Gastroesophageal sphincter (tissue), 3 donors: ENCODE data around the gene DNAI1.

Experiments used
- CTCF ChIP-seq, 4 experiments: fragments of 200-600 bp in 2 of 4; fragments of 450-650 bp in 2 of 4; sonication (generic) in 1 of 4; IDR thresholded peaks; one replicate each; pipeline ENCODE4 v1.5.1; 2017 to 2019; ENCODE audit warnings: antibody characterized with exemption in 4 of 4, mild to moderate bottlenecking in 2 of 4, moderate library complexity in 2 of 4
- POLR2A ChIP-seq, 2 donors: fragments of 450-650 bp; IDR thresholded peaks; one replicate each; pipeline ENCODE4 v1.6.1; 2017; ENCODE audit warnings: antibody characterized with exemption in 2 of 2, mild to moderate bottlenecking in 2 of 2, moderate library complexity in 1 of 2
- POLR2AphosphoS5 ChIP-seq: sonication (generic); formaldehyde crosslinking; IDR thresholded peaks from one replicate; pipeline ENCODE4 v1.6.1; 2017; ENCODE audit warnings: antibody characterized with exemption

DNA sequence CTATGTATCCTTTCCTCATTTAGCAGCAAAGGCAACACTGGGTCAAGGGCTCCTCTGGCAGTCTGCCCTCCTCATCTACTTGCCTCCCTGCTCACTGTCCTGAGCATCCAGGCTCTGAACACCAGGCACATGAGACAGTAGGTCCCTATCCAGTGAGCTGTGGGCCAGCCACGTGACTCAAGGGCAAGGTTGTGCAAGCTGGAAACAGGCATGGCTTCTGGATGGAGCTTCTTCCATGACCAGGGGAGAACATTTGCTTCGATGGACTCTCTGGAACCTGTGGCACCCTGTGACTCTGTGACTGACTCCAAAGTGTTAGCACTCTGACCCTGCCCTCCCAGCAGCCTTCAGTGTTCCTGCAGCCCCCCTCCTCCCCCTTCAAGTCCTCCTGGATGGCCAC is 33.0 kb downstream of the DNAI1 start:
- no peak for TF ChIP-seq CTCF (IDR thresholded peaks at IDR 0.05)
- no peak for TF ChIP-seq POLR2A (IDR thresholded peaks at IDR 0.05)
- no peak for TF ChIP-seq POLR2AphosphoS5
